Thymus (tissue), 11 donors: ENCODE measurements around the gene HTR3C. TPM values are rescaled to one million over a fixed set of nuclear protein-coding genes. Genes with fewer than 3 reads are reported as not detected.

Experiments used
- DNase-seq, 9 donors: peaks; one replicate each; pipeline ENCODE4 v3.0.0-alpha.2; 2013; ENCODE audit warnings: low spot score in 9 of 9, low read depth in 6 of 9, missing footprints in 1 of 9
- H3K27ac ChIP-seq, 2 donors: one replicate each; pipeline ENCODE4 v1.5.1; 2013; ENCODE audit warnings: control low read depth in 1 of 2, low read depth in 1 of 2, low read length in 1 of 2, mild to moderate bottlenecking in 1 of 2, moderate library complexity in 1 of 2
- H3K27me3 ChIP-seq, 2 donors: one replicate each; pipeline ENCODE4 v1.5.1; 2013; ENCODE audit warnings: low read length in 1 of 2; ENCODE audit not compliant: control insufficient read depth in 2 of 2, insufficient read depth in 1 of 2
- H3K36me3 ChIP-seq, 2 donors: one replicate each; pipeline ENCODE4 v1.5.1; 2013; ENCODE audit warnings: low read length in 1 of 2, mild to moderate bottlenecking in 1 of 2, moderate library complexity in 1 of 2; ENCODE audit not compliant: control insufficient read depth in 2 of 2, insufficient read depth in 2 of 2
- H3K4me1 ChIP-seq, 2 donors: one replicate each; pipeline ENCODE4 v1.5.1; 2013; ENCODE audit warnings: low read length in 2 of 2; ENCODE audit not compliant: control insufficient read depth in 2 of 2, insufficient read depth in 2 of 2
- H3K4me3 ChIP-seq, 2 donors: one replicate each; pipeline ENCODE4 v1.5.1; 2013; ENCODE audit warnings: low read length in 2 of 2, control low read depth in 1 of 2, mild to moderate bottlenecking in 1 of 2
- H3K9me3 ChIP-seq, 2 donors: one replicate each; pipeline ENCODE4 v1.5.1; 2013; ENCODE audit warnings: low read length in 1 of 2, mild to moderate bottlenecking in 1 of 2; ENCODE audit not compliant: control insufficient read depth in 2 of 2, insufficient read depth in 1 of 2
- WGBS: extraction: QIAGEN DNeasy Blood & Tissue Kit; methylation state at CpG from one replicate; pipeline ENCODE4 v1.1.7; 2013; 5-methylcytosine and 5-hydroxymethylcytosine counted together
- polyA plus RNA-seq: library from polyadenylated mRNA; stranded (reverse); fragments of 200-250 nt; gene quantifications from one replicate; pipeline ENCODE4 v1.2.3, GENCODE V29; 2013
- total RNA-seq: library from RNA; stranded (reverse); fragments of 120-200 nt; gene quantifications from one replicate; pipeline ENCODE4 v1.2.4, GENCODE V29; 2013
- donor health status: healthy.

The HTR3C gene
- total and polyA plus RNA-seq, 2 donors, result 0.11 TPM; not detected in 1

DNA sequence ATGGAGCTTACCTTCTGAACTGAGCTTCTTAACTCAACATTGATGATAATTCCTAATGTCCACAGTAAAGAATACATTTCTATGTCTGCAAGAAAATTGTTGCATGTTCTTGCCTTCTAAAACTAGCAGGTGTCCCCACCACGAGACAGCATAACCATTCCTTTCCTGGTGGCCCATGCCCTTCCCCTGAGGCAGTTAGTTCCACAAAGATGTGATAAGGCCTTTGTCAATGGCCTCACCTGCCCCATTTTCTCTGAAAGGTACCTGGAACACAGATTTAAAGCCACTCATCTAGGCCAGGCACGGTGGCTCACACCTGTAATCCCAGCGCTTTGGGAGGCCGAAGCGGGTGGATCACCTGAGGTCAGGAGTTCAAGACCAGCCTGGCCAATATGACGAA lies 23.1 kb downstream of the HTR3C start:
- H3K27me3 ChIP-seq, result no peaks in the 10 kb centered on the region
- H3K27ac ChIP-seq, result no peak overlapping the region
- no peaks in the 10 kb centered on the region for H3K36me3 ChIP-seq
- no peaks in the 10 kb centered on the region for H3K9me3 ChIP-seq
- no peak for DNase-seq
- H3K4me1 ChIP-seq, result no peaks in the 10 kb centered on the region
- no peak overlapping the region for H3K4me3 ChIP-seq
- 98% methylated on average over 6 of the region's 6 CpGs for WGBS

DNA sequence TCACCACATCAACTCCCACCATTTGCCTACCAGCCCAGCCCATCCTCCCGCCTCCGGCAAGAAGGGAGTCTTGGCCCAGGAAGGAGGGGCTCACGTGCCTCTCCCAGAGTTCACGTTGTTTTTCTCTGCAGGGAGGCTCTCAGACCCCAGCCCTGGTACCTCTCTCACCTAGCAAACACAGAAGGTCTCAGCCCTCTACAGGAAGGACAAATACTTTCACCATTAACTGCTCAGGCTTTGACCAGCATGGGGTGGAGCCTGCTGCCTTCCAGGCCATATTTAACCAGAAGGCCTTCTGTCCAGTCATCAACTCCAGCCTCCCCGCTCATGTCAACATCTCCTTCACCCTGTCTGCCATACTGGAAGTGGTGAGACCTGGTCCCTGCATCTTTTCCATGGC lies 25.0 kb downstream of the HTR3C start:
- no peak for DNase-seq
- 94% methylated on average over 5 of the region's 5 CpGs for WGBS
- no peaks in the 10 kb centered on the region for H3K4me1 ChIP-seq

GRCh38 chr3:184078851-184079250 lies 26.0 kb downstream of the HTR3C start:
- no peak for DNase-seq
- no peaks in the 10 kb centered on the region for H3K9me3 ChIP-seq
- no peak overlapping the region for H3K4me3 ChIP-seq
- no peaks in the 10 kb centered on the region for H3K27me3 ChIP-seq
- H3K36me3 ChIP-seq, result no peaks in the 10 kb centered on the region
- H3K27ac ChIP-seq, result no peak overlapping the region
- WGBS, result 96% methylated on average over 3 of the region's 3 CpGs
- no peaks in the 10 kb centered on the region for H3K4me1 ChIP-seq

More for the DNA sequence above, 25.0 kb downstream of the HTR3C start:
- no peak overlapping the region for H3K27ac ChIP-seq
- H3K4me3 ChIP-seq, result no peak overlapping the region
- no peaks in the 10 kb centered on the region for H3K9me3 ChIP-seq
- no peaks in the 10 kb centered on the region for H3K36me3 ChIP-seq
- H3K27me3 ChIP-seq, result no peaks in the 10 kb centered on the region

- Histone ChIP-seq H3K27me3 (no peaks in the 10 kb centered on the region), H3K4me3 (no peak overlapping the region), H3K9me3 (no peaks in the 10 kb centered on the region), H3K27ac (no peak overlapping the region), H3K4me1 (no peaks in the 10 kb centered on the region), H3K36me3 (no peaks in the 10 kb centered on the region)
- WGBS, result 95% methylated on average over 16 of the region's 16 CpGs
- no peak for DNase-seq
These were observed 28.4 kb downstream of the HTR3C start for GRCh38 chr3:184081116-184081830.

DNA sequence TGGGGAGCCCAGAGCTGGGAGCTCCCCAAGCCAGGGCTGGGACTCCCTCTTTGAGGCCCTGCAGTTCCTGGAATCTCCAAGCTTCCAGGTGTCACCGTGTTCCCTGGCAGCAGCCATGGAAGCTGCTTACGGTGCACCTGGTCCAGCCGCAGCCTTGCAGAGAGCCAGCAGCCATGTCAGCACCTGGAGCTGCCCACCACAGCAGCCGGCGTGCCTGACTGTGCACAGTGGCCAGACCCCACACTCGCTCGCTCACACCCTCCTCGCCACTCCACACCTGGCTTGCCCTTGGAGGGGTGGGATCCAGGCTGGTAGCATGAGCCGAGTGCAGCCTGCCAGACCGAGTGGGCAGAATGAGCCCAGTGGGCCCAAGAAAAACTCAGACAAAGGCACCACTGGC lies 29.2 kb downstream of the HTR3C start:
- Histone ChIP-seq H3K27ac (no peak overlapping the region), H3K27me3 (no peaks in the 10 kb centered on the region), H3K36me3 (no peaks in the 10 kb centered on the region), H3K4me3 (no peak overlapping the region), H3K9me3 (no peaks in the 10 kb centered on the region), H3K4me1 (no peaks in the 10 kb centered on the region)
- no peak for DNase-seq
- 98% methylated on average over 10 of the region's 10 CpGs for WGBS

- DNase-seq, result no peak
- H3K27ac ChIP-seq, result no peak overlapping the region
- no peaks in the 10 kb centered on the region for H3K36me3 ChIP-seq
- no peaks in the 10 kb centered on the region for H3K4me1 ChIP-seq
- H3K27me3 ChIP-seq, result no peaks in the 10 kb centered on the region
- 84% methylated on average over 2 of the region's 2 CpGs for WGBS
- H3K4me3 ChIP-seq, result no peak overlapping the region
- no peaks in the 10 kb centered on the region for H3K9me3 ChIP-seq
These were observed 29.6 kb downstream of the HTR3C start for GRCh38 chr3:184082465-184082864.

GRCh38 chr3:184085389-184085852 lies 32.6 kb downstream of the HTR3C start:
- Histone ChIP-seq H3K4me1 (no peaks in the 10 kb centered on the region), H3K9me3 (no peaks in the 10 kb centered on the region), H3K36me3 (no peaks in the 10 kb centered on the region), H3K27ac (no peak overlapping the region), H3K27me3 (no peaks in the 10 kb centered on the region), H3K4me3 (no peak overlapping the region)
- DNase-seq, result no peak
- 52% methylated on average over 3 of the region's 3 CpGs for WGBS

GRCh38 chr3:184092199-184092598 lies 39.4 kb downstream of the HTR3C start:
- WGBS, result 97% methylated on average over 3 of the region's 3 CpGs
- Histone ChIP-seq H3K27ac (no peak overlapping the region), H3K9me3 (peaks cover 2 to 11% of the 10 kb centered on the region in 2 donors), H3K36me3 (no peaks in the 10 kb centered on the region), H3K4me1 (no peaks in the 10 kb centered on the region), H3K4me3 (no peak overlapping the region), H3K27me3 (no peaks in the 10 kb centered on the region)
- DNase-seq, result no peak

DNA sequence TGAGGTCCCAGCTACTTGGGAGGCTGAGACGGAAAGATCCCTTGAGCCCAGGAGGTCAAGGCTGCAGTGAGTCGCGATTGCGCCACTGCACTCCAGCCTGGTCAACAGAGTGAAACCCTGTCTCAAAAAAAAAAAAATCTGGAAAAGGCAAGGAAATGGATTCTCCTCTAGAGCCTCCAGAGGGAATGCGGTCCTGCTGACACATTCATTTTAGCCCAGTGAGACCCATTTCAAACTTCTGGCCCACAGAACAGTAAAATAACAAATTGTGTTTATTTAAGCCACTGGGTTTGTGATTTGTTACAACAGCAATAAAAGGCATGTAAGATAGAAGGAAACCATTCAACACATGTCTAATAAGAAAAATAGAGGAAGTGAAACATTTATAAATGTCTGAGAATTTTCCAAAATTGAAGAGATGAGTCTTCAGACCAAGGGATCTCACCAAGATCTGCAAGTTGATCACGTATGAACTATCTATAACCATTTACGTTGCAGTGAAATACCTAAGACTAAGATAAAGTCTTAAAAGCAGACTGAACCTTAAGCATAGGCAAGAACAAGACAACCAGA lies 44.0 kb downstream of the HTR3C start, which contains the start of gene HTR3E:
TSS of gene HTR3E (plus strand) at position 254 of the 573 bp plus-strand sequence. CDS start 466 bp downstream, outside the sequence.
- no peak for DNase-seq
- 96% methylated on average over 7 of the region's 7 CpGs for WGBS

More for the DNA sequence above, 44.0 kb downstream of the HTR3C start, which contains the start of gene HTR3E:
- Histone ChIP-seq H3K9me3 (peaks cover 2 to 8% of the 10 kb centered on the region in 2 donors), H3K4me3 (no peak within 1 kb of the TSS), H3K36me3 (no peaks in the 10 kb centered on the region), H3K27ac (no peak within 1 kb of the TSS), H3K4me1 (no peaks in the 10 kb centered on the region), H3K27me3 (no peaks in the 10 kb centered on the region)
